HG03469 (cell line): Measurements from ENCODE around the gene ACSM5.

ENCODE experiments used
- ATAC-seq: cut with Tn5 transposase; IDR thresholded peaks from one replicate; pipeline ENCODE4 v1.9.1; 2021; ENCODE audit warnings: mild to moderate bottlenecking, moderate library complexity, moderate number of reproducible peaks; ENCODE audit not compliant: unreplicated experiment

ACSM5 gene, protein sequence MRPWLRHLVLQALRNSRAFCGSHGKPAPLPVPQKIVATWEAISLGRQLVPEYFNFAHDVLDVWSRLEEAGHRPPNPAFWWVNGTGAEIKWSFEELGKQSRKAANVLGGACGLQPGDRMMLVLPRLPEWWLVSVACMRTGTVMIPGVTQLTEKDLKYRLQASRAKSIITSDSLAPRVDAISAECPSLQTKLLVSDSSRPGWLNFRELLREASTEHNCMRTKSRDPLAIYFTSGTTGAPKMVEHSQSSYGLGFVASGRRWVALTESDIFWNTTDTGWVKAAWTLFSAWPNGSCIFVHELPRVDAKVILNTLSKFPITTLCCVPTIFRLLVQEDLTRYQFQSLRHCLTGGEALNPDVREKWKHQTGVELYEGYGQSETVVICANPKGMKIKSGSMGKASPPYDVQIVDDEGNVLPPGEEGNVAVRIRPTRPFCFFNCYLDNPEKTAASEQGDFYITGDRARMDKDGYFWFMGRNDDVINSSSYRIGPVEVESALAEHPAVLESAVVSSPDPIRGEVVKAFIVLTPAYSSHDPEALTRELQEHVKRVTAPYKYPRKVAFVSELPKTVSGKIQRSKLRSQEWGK

DNA sequence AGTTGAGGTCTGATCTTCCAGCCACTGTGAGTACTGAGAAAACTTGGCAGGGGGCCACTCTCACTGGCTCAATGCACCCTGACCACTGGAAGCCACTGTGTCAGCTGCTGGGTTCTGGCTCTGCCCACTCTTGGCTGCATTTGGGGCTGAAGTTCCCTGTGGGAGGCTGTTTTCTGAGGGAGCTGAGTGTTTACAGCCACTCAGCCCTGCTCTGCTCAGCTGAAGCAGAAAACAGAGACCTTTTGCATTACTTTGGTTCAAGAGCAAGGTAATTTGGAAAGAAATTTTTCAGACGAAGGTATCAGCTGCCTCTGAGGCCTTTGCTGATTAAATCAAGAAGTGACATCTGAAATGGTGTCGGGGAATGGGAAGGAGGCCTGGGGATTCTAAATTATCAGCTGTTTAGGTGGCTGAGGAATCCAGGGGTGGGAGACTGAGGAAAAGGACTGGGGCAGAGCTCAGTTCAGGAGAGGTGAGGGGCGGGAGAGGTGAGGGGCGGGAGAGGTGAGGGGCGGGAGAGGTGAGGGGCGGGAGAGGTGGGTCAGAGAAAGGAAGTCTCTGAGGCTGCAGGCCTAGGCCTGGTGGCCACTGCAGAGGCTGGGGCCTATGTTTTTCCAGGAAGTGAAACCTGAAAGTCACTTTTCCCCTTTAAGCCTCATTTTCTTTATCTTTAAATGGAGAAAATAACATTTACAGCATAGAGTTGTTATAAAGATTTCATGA, at the start of gene ACSM5:
Gene ACSM5 (plus strand): TSS at position 137 of the 723 bp plus-strand sequence. CDS start 1,951 bp downstream, outside the sequence.
- no peak for ATAC-seq

- ATAC-seq: no peak
These were observed 49.3 kb upstream of the ACSM5 start for GRCh38 chr16:20359997-20360396.

- ATAC-seq: no peak
These were observed 46.1 kb upstream of the ACSM5 start for GRCh38 chr16:20363191-20363590.

- ATAC-seq: no peak
These were observed 45.3 kb upstream of the ACSM5 start for GRCh38 chr16:20364051-20364450.

GRCh38 chr16:20369452-20370054, 39.8 kb upstream of the ACSM5 start:
- ATAC-seq: no peak

- no peak for ATAC-seq
These were observed 36.6 kb upstream of the ACSM5 start for GRCh38 chr16:20372701-20373100.

DNA sequence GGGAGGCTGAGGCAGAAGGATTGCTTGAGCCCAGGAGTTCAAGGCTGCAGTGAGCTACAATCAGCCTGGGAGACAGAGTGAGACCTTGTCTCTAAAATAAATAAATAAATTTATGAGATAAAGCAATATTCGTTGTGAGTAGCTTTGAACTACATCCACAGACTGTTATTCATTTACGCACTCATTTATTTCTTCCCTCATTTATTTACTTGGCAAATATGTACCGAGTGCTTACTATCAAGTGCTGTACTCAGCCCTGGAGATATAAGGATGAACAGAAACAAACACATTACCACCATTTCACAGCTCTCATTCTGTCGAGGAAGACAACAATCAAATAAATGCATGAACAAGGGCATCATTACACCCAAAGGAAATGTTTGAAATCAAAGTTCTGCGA, 32.2 kb upstream of the ACSM5 start:
- ATAC-seq: no peak

DNA sequence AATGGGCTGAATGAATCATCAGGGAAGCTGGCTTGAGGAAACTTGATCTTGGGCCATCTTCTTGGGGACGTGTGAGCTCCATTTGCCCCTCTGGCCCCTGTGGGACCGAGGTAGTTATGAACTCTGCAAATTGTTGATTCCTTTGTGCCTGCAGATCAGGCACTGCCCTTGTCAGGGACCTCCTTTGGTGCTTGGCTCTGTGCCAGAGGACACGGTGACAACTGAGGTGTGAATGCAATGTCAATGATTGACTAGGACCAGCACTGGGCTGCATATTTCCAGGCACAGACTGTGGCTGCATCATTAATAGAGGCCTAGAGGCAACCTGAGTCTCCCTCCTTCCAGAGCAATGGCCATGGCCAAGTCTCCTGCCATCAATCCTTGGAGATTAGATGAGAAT, 28.6 kb upstream of the ACSM5 start:
- no peak for ATAC-seq

DNA sequence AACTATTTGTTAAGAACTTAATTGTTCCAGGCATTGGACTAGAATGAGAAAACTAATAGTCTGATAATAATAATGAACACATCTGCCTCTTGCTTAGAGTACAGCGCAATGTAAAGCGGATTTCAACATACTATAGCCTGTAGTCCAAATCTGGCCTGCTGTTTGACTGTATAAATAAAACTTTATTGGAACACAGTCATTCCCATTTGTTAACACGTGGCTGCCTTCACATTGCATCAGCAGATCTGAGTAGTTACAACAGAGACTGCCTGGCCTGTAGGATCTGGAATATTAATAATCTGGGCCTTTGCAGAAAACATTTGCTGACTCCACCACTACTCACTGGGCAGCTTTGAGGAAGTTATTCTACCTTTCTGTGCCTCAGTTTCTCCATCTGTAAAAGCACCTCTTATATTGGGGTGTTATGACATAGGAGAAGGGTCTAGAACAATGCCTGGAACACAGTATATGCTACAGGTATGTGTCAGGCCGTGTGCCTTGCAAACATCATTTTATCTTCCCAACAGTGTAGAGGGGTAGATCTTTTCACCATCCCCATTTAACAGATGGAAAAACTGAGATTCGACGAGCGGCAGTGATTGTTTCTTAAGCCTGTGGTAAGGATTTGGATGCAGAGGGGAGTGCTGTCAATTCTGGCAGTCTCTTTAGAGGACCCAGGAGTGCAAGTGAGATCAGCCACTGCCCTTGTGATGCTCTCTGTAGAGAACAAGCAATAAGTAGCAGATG, 27.0 kb upstream of the ACSM5 start:
- ATAC-seq: no peak

- ATAC-seq: no peak
These were observed 26.0 kb upstream of the ACSM5 start for GRCh38 chr16:20383106-20384029.

GRCh38 chr16:20385844-20386832, 23.2 kb upstream of the ACSM5 start:
- ATAC-seq: no peak

DNA sequence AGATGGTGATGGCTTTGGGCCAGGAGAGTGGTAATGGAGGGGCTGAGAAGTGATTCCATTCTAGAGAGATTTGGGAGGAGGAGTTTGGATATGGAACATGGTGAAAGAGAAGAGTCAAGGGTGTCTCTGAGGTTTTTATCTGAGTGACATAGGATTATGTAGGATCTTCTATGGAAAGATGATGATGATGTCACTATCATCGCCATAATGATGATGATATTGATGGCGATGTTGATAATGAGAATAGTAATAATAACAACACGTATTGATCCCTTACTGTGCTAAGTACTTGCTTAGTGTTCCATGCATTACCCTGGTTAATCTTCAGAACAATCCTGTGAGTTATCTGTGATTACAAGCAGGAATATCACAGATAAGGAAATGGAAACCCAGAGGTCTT, 21.4 kb upstream of the ACSM5 start:
- no peak for ATAC-seq

- no peak for ATAC-seq
These were observed 20.5 kb upstream of the ACSM5 start for GRCh38 chr16:20388854-20389253.

GRCh38 chr16:20391045-20391444, 18.3 kb upstream of the ACSM5 start:
- no peak for ATAC-seq

DNA sequence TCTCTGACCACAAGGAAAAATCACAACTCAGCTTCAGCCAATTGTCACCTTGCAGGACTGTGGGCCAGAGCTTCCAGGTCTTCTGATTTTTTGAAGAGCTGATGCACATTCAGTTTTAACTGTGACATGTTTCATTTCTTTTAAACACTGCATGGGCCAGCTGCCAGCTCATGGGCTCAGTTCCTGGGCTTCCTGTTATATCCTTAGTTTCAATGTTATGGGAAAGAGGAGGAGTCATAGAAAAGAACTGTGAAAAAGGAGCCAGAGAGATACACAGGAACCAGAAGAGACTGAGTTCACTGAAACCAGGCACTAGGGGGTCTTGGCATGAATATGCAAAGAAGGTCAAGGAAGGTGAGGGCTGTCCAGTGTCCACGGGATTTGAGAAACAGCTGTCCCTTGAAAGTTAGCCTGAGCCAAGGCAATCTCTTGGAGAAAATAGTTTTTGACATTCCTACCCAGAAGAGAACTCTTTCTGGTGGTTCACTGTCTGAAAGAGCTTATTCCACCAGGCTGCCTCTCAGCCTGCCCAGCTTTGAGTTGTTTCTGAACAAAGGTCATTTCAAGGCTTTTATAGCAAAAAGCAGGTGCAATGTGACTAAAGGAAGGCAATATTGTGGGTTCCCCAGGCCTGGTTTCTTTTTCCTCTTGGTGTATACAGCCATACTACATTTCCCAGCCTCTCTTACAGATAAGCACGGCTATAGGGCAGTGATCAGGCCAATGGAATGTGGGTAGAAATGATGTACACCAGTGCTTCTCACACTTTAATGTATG, 15.3 kb upstream of the ACSM5 start:
- ATAC-seq: no peak

- no peak for ATAC-seq
These were observed 13.4 kb upstream of the ACSM5 start for GRCh38 chr16:20395946-20396345.

DNA sequence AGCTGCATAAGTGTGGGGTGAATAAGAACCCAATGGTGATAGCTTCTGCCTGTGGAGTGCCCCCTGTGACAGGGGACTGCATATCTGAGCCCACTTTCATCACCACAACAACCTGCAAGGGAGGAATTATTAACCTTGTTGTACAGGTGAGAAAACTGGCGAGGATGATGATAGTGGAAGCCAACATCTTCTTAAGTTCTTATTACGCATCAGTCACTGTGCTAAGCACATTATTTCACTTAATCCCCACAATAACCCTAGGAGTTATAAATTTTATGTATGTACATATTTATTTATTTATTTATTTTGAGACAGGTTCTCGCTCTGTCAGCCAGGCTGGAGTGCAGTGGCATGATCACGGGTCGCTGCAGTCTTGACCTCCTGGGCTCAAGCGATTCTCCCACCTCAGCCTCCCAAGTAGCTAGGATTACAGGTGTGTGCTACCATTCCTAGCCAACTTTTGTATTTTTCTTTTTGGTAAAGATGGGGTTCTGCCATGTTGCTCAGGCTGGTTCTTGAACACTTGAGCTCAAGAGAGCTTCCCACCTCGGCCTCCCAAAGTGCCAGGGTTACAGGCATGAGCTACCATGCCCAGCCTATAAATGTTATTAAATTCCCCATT, 12.4 kb upstream of the ACSM5 start:
- no peak for ATAC-seq
